Lung (tissue), 12 donors: ENCODE data around the gene ASPHD1. TPM values are rescaled to one million over a fixed set of nuclear protein-coding genes. Genes with fewer than 3 reads are reported as not detected.

Source experiments
- ATAC-seq: fragments of 200-7000 bp; cut with Tn5 transposase; one replicate; pipeline ENCODE4 v1.9.1; 2020; ENCODE audit warnings: moderate number of reproducible peaks; ENCODE audit not compliant: insufficient read depth, low FRiP score
- DNase-seq, 3 donors: peaks; one replicate each; pipeline ENCODE4 v3.0.0-alpha.2; 2013 to 2017
- H3K27ac ChIP-seq, 2 donors: one replicate each; pipeline ENCODE4 v1.5.1; 2013; ENCODE audit warnings: mild to moderate bottlenecking in 2 of 2, moderate library complexity in 2 of 2, control low read depth in 1 of 2, inconsistent platforms in 1 of 2, low read depth in 1 of 2, low read length in 1 of 2
- H3K27me3 ChIP-seq, 3 donors: one replicate each; pipeline ENCODE4 v1.5.1; 2013; ENCODE audit warnings: low read length in 2 of 3; ENCODE audit not compliant: control insufficient read depth in 3 of 3, insufficient read depth in 3 of 3
- H3K36me3 ChIP-seq, 4 donors: one replicate each; pipeline ENCODE4 v1.5.1; 2013; ENCODE audit warnings: low read length in 4 of 4, mild to moderate bottlenecking in 1 of 4, moderate library complexity in 1 of 4; ENCODE audit not compliant: control insufficient read depth in 4 of 4, insufficient read depth in 4 of 4
- H3K4me1 ChIP-seq, 5 donors: one replicate each; pipeline ENCODE4 v1.5.1; 2013; ENCODE audit warnings: low read length in 5 of 5, mild to moderate bottlenecking in 2 of 5, moderate library complexity in 1 of 5; ENCODE audit not compliant: control insufficient read depth in 5 of 5, insufficient read depth in 5 of 5
- H3K4me3 ChIP-seq: one replicate; pipeline ENCODE4 v1.5.1; 2013; ENCODE audit warnings: mild to moderate bottlenecking, control low read depth, moderate library complexity
- H3K9ac ChIP-seq, 2 donors: one replicate each; pipeline ENCODE4 v1.5.1; 2013; ENCODE audit warnings: low read length in 2 of 2, control low read depth in 1 of 2; ENCODE audit not compliant: insufficient read depth in 1 of 2
- H3K9me3 ChIP-seq, 4 donors: one replicate each; pipeline ENCODE4 v1.5.1; 2013; ENCODE audit warnings: low read length in 3 of 4, mild to moderate bottlenecking in 1 of 4, moderate library complexity in 1 of 4; ENCODE audit not compliant: control insufficient read depth in 4 of 4, insufficient read depth in 3 of 4
- WGBS, 2 donors: extraction: QIAGEN DNeasy Blood & Tissue Kit; methylation state at CpG; one replicate each; pipeline ENCODE4 v1.1.7; 2013; 5-methylcytosine and 5-hydroxymethylcytosine counted together
- polyA plus RNA-seq, 2 donors: library from polyadenylated mRNA; stranded (reverse); fragments of 200-250 nt; gene quantifications; one replicate each; pipeline ENCODE4 v1.2.1, GENCODE V29; 2013
- total RNA-seq, 2 donors: library from RNA; depleted of rRNA in 1 of 2; stranded (reverse); fragments of >200 nt in 1 of 2; gene quantifications; one replicate each; pipeline ENCODE4 v1.2.1, GENCODE V29; 2014 to 2021
- TF ChIP-seq, protein P1 (sequence below): IDR thresholded peaks from 2 replicates; pipeline ENCODE4 v1.5.1; 2012; ENCODE audit warnings: mild to moderate bottlenecking; ENCODE audit errors: control extremely low read depth, extremely low read depth
- donor health status: control.
- donor health status: control.
- donor health status: Bipolar disorder and iron deficiency.
- donor health status: healthy.
- donor health status: DM: yes; HTN: yes; CAD: no.

ASPHD1 gene
- total and polyA plus RNA-seq, 4 donors, result 0.34 to 4.3 (median 3.7) TPM

DNA sequence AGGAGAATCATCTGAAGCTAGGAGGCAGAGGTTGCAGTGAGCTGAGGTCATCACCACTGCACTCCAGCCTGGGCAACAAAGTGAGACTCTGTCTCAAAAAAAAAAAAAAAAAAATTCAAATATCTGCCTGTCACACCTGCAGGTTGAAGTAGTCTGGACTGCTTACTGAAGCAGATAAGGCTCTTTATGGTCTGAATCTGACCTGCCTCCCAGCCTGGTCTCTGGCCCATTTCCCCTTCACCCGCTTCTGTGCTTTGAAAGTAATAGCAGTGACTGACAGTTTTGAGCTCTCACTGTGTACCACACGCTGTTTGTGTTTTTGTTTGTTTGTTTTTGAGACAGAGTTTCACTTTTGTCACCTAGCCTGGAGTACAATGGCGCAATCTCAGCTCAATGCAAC is 6.7 kb upstream of the ASPHD1 start:
- DNase-seq (no peak), ATAC-seq (no peak)
- Histone ChIP-seq H3K36me3 (no peaks in the 10 kb centered on the region), H3K9ac (no peak overlapping the region), H3K9me3 (peaks cover 0 to 2% (median 0%) of the 10 kb centered on the region in 4 donors), H3K27me3 (peaks cover 0 to 7% (median under 1%) of the 10 kb centered on the region in 3 donors), H3K4me1 (peaks cover 0 to 3% (median 0%) of the 10 kb centered on the region in 5 donors), H3K27ac (no peak overlapping the region), H3K4me3 (no peak overlapping the region)
- TF ChIP-seq, protein P1, sequence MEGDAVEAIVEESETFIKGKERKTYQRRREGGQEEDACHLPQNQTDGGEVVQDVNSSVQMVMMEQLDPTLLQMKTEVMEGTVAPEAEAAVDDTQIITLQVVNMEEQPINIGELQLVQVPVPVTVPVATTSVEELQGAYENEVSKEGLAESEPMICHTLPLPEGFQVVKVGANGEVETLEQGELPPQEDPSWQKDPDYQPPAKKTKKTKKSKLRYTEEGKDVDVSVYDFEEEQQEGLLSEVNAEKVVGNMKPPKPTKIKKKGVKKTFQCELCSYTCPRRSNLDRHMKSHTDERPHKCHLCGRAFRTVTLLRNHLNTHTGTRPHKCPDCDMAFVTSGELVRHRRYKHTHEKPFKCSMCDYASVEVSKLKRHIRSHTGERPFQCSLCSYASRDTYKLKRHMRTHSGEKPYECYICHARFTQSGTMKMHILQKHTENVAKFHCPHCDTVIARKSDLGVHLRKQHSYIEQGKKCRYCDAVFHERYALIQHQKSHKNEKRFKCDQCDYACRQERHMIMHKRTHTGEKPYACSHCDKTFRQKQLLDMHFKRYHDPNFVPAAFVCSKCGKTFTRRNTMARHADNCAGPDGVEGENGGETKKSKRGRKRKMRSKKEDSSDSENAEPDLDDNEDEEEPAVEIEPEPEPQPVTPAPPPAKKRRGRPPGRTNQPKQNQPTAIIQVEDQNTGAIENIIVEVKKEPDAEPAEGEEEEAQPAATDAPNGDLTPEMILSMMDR, result no peak
- WGBS, 2 donors, result 86 to 88% methylated on average over 3 of the region's 3 CpGs

DNA sequence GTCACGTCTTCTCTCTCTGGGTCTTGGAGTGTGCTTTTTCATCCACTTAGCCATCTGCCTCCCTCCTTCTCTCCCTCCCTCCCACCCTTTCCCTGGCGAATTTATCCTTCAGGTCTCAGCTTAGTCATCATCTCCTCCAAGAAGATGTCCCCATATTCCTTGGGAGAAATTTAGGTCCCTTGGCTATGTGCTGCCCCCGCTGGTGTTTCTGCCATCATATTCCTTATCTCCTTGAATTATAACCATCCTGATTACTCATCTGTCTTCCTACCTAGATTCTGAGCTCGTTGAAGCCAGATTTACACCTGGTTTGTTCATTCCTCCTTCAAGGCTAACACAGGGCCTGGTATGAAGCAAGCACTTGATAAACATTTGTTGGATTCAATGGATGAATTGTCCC is 5.9 kb upstream of the ASPHD1 start:
- 71 to 82% methylated on average over 4 of the region's 4 CpGs for WGBS, 2 donors

GRCh38 chr16:29896841-29897240 is 3.4 kb upstream of the ASPHD1 start:
- H3K27ac ChIP-seq, result no peak overlapping the region
- no peak overlapping the region for H3K4me3 ChIP-seq
- peaks cover 0 to 14% (median 8%) of the 10 kb centered on the region in 3 donors for H3K27me3 ChIP-seq
- no peak overlapping the region for H3K9ac ChIP-seq
- TF ChIP-seq, protein P1, result no peak
- 48 to 53% methylated on average over 14 to 15 of the region's 15 CpGs for WGBS, 2 donors
- no peaks in the 10 kb centered on the region for H3K36me3 ChIP-seq
- peaks cover 0 to 2% (median 0%) of the 10 kb centered on the region in 4 donors for H3K9me3 ChIP-seq
- ATAC-seq (no peak), DNase-seq (no peak)
- H3K4me1 ChIP-seq, result peaks cover 0 to 14% (median 4%) of the 10 kb centered on the region in 5 donors

More for the DNA sequence above, 5.9 kb upstream of the ASPHD1 start:
- DNase-seq, result no peak
- peaks cover 0 to 8% (median 6%) of the 10 kb centered on the region in 3 donors for H3K27me3 ChIP-seq
- H3K9me3 ChIP-seq, result peaks cover 0 to 2% (median 0%) of the 10 kb centered on the region in 4 donors
- H3K4me3 ChIP-seq, result no peak overlapping the region
- no peak overlapping the region for H3K9ac ChIP-seq
- no peaks in the 10 kb centered on the region for H3K36me3 ChIP-seq
- H3K27ac ChIP-seq, result no peak overlapping the region
- no peak for ATAC-seq
- TF ChIP-seq, protein P1, result no peak
- peaks cover 0 to 5% (median 0%) of the 10 kb centered on the region in 5 donors for H3K4me1 ChIP-seq

- ATAC-seq, result no peak
- H3K4me3 ChIP-seq, result no peak overlapping the region
- TF ChIP-seq, protein P1, result no peak
- H3K27me3 ChIP-seq, result peaks cover 0 to 14% (median 8%) of the 10 kb centered on the region in 3 donors
- H3K36me3 ChIP-seq, result no peaks in the 10 kb centered on the region
- no peak for DNase-seq
- peaks cover 0 to 12% (median 4%) of the 10 kb centered on the region in 5 donors for H3K4me1 ChIP-seq
- no peak overlapping the region for H3K27ac ChIP-seq
- WGBS, 2 donors, result 49 to 62% methylated on average over 4 of the region's 4 CpGs
- H3K9ac ChIP-seq, result no peak overlapping the region
- peaks cover 0 to 2% (median 0%) of the 10 kb centered on the region in 4 donors for H3K9me3 ChIP-seq
Measured at GRCh38 chr16:29897333-29897732, 3.0 kb upstream of the ASPHD1 start.
